ENCODE measurements around the gene NDUFS8. TPM values are rescaled to one million over a fixed set of nuclear protein-coding genes. Genes with fewer than 3 reads are reported as not detected.

The NDUFS8 gene
- total and polyA plus RNA-seq, 2 of the 13 experiments (the other 11 are each of a cell fraction or from before 2014, with no cell fraction given), result 96.7 to 158 TPM

GRCh38 chr11:68016904-68017817, 13.3 kb upstream of the NDUFS8 start (continued):
- TF ChIP-seq, protein P1, sequence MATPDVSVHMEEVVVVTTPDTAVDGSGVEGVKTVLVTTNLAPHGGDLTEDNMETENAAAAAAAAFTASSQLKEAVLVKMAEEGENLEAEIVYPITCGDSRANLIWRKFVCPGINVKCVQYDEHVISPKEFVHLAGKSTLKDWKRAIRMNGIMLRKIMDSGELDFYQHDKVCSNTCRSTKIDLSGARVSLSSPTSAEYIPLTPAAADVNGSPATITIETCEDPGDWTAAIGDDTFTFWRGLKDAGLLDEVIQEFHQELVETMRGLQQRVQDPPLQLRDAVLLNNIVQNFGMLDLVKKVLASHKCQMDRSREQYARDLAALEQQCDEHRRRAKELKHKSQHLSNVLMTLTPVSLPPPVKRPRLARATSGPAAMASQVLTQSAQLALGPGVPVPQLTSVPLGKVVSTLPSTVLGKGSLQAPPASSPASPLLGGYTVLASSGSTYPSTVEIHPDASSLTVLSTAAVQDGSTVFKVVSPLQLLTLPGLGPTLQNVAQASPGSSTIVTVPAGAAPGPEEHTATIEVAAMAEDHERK (CRISPR knock-in tag; IDR thresholded peaks at IDR 0.05; ENCODE audit: low read depth), result no peak
- TF ChIP-seq ZNF572 (CRISPR knock-in tag; IDR thresholded peaks at IDR 0.05) (peak; percentile 95), TGIF2 (CRISPR knock-in tag; IDR thresholded peaks at IDR 0.05) (peak; percentile 73), TEF (CRISPR knock-in tag; IDR thresholded peaks at IDR 0.05) (no peak), SALL1 (CRISPR knock-in tag; IDR thresholded peaks at IDR 0.05) (peak; percentile 75), DR1 (CRISPR knock-in tag; IDR thresholded peaks at IDR 0.05) (no peak; the same call in 1 of the 2 replicates), TEAD2 (CRISPR knock-in tag; IDR thresholded peaks at IDR 0.05) (no peak), ZNF256 (CRISPR knock-in tag; conservative IDR thresholded peaks at IDR 0.05) (peak; percentile 66; the same call in 1 of the 2 replicates), ZNF142 (CRISPR knock-in tag; IDR thresholded peaks at IDR 0.05) (no peak; the same call in 1 of the 2 replicates), GTF3A (CRISPR knock-in tag; conservative IDR thresholded peaks at IDR 0.05) (0 out of 2 replicates have a peak, but pooled peaks have one; percentile 44)
- TF ChIP-seq, protein P2, sequence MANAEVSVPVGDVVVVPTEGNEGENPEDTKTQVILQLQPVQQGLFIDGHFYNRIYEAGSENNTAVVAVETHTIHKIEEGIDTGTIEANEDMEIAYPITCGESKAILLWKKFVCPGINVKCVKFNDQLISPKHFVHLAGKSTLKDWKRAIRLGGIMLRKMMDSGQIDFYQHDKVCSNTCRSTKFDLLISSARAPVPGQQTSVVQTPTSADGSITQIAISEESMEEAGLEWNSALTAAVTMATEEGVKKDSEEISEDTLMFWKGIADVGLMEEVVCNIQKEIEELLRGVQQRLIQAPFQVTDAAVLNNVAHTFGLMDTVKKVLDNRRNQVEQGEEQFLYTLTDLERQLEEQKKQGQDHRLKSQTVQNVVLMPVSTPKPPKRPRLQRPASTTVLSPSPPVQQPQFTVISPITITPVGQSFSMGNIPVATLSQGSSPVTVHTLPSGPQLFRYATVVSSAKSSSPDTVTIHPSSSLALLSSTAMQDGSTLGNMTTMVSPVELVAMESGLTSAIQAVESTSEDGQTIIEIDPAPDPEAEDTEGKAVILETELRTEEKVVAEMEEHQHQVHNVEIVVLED (CRISPR knock-in tag; IDR thresholded peaks at IDR 0.05; ENCODE audit: borderline replicate concordance), result peak; percentile 42; the same call in 1 of the 2 replicates
- TF ChIP-seq, protein P3, sequence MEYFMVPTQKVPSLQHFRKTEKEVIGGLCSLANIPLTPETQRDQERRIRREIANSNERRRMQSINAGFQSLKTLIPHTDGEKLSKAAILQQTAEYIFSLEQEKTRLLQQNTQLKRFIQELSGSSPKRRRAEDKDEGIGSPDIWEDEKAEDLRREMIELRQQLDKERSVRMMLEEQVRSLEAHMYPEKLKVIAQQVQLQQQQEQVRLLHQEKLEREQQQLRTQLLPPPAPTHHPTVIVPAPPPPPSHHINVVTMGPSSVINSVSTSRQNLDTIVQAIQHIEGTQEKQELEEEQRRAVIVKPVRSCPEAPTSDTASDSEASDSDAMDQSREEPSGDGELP (IDR thresholded peaks at IDR 0.05; ENCODE audit: borderline replicate concordance, low read depth), result peak; percentile 58; the same call in 1 of the 2 replicates
